Activated B cell treated with CpG ODN at 0.5 μM for 24 hours (primary cell): ENCODE measurements around the gene ATP6V1A. TPM values are rescaled to one million over a fixed set of nuclear protein-coding genes. Genes with fewer than 3 reads are reported as not detected.

Source experiments
- ATAC-seq: fragments of 200-7000 bp; cut with Tn5 transposase; one replicate; pipeline ENCODE4 v1.10.0; 2021; ENCODE audit warnings: low read depth, mild to moderate bottlenecking, moderate library complexity
- CTCF ChIA-PET: fragments of 350-600 bp; sonication (Branson Sonifier 250); formaldehyde crosslinking; loops from one replicate; lab custom pipeline; 2021; ENCODE audit warnings: antibody characterized with exemption; lab: Charles Lee
- POLR2A ChIA-PET: fragments of 350-600 bp; sonication (Branson Sonifier 250); formaldehyde crosslinking; loops from one replicate; lab custom pipeline; 2021; ENCODE audit warnings: antibody characterized with exemption; lab: Charles Lee
- DNase-seq: peaks from one replicate; pipeline ENCODE4 v3.0.0; 2022
- H3K27ac Mint-ChIP-seq: one replicate; pipeline ENCODE4 v1.8.0; 2020; ENCODE audit warnings: mixed read lengths
- H3K27me3 Mint-ChIP-seq: one replicate; pipeline ENCODE4 v1.8.0; 2021; ENCODE audit warnings: mixed read lengths
- H3K36me3 Mint-ChIP-seq: one replicate; pipeline ENCODE4 v1.8.0; 2021; ENCODE audit warnings: low read depth, mixed read lengths
- H3K4me1 Mint-ChIP-seq: one replicate; pipeline ENCODE4 v1.8.0; 2021; ENCODE audit warnings: mixed read lengths
- H3K4me3 Mint-ChIP-seq: one replicate; pipeline ENCODE4 v1.8.0; 2020; ENCODE audit warnings: mild to moderate bottlenecking, mixed read lengths
- H3K9me3 Mint-ChIP-seq: one replicate; pipeline ENCODE4 v1.8.0; 2020; ENCODE audit warnings: mixed read lengths
- intact Hi-C: fragments of 100-400 bp; cut with micrococcal nuclease; formaldehyde crosslinking; loops from one replicate; pipeline ENCODE4 v1.15.1; 2024
- total RNA-seq: library from RNA; stranded (reverse); gene quantifications from 2 replicates; pipeline ENCODE4 v1.2.3, GENCODE V29; 2022
- TF ChIP-seq, protein P1 (sequence below): fragments of 200-600 bp; IDR thresholded peaks from one replicate; pipeline ENCODE4 v1.8.0; 2022; ENCODE audit warnings: antibody characterized with exemption, mild to moderate bottlenecking

ATP6V1A gene
- total RNA-seq, 1 donor from 2014 or later: 49.3 TPM

DNA sequence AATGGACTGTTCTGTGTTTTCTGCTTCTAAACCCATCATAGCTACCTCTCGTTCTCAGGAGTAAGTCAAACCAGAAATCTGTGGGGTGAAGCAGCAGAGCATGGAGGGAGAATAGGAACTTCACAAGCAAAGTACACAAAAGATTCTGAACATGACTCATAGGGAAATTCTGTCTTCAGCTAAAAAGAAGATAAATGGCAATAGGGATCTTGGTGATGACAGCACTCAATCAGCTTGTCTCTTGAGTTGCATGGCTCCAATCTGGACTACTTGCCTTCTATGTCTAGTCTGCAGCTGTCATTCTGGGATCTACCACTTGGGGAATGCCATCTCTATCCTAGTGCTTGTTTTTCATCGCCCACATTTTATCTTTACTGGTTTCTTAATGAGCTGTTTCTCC is 78.3 kb downstream of the ATP6V1A start:
- no peaks in the 10 kb centered on the region for H3K36me3 Mint-ChIP-seq
- peaks cover 43% of the 10 kb centered on the region for H3K4me1 Mint-ChIP-seq
- intact Hi-C loops: loop anchor here (1.0 to 5.0 kb wide), 4 partner anchors 13 to 313 kb away; partner anchors contain the start of genes GRAMD1C and NAA50
- DNase-seq (no peak), ATAC-seq (peak; percentile 90)
- CTCF ChIA-PET: interaction anchor here (1.2 to 2.7 kb wide), 5 partner anchors 13 to 88 kb away, joined by 4 to 32 read pairs (median 6); partner anchors contain the start of genes ATP6V1A and GRAMD1C
- no peaks in the 10 kb centered on the region for H3K9me3 Mint-ChIP-seq
- H3K27ac Mint-ChIP-seq: peak overlapping the region; percentile 71
- TF ChIP-seq, protein P1, sequence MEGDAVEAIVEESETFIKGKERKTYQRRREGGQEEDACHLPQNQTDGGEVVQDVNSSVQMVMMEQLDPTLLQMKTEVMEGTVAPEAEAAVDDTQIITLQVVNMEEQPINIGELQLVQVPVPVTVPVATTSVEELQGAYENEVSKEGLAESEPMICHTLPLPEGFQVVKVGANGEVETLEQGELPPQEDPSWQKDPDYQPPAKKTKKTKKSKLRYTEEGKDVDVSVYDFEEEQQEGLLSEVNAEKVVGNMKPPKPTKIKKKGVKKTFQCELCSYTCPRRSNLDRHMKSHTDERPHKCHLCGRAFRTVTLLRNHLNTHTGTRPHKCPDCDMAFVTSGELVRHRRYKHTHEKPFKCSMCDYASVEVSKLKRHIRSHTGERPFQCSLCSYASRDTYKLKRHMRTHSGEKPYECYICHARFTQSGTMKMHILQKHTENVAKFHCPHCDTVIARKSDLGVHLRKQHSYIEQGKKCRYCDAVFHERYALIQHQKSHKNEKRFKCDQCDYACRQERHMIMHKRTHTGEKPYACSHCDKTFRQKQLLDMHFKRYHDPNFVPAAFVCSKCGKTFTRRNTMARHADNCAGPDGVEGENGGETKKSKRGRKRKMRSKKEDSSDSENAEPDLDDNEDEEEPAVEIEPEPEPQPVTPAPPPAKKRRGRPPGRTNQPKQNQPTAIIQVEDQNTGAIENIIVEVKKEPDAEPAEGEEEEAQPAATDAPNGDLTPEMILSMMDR: no peak
- peak overlapping the region; percentile 64 for H3K4me3 Mint-ChIP-seq
- POLR2A ChIA-PET: interaction anchor here (0.9 to 1.8 kb wide), 5 partner anchors 14 to 389 kb away, joined by 3 to 25 read pairs (median 3); partner anchors contain the start of genes ATP6V1A, GRAMD1C and NAA50
- H3K27me3 Mint-ChIP-seq: no peaks in the 10 kb centered on the region

DNA sequence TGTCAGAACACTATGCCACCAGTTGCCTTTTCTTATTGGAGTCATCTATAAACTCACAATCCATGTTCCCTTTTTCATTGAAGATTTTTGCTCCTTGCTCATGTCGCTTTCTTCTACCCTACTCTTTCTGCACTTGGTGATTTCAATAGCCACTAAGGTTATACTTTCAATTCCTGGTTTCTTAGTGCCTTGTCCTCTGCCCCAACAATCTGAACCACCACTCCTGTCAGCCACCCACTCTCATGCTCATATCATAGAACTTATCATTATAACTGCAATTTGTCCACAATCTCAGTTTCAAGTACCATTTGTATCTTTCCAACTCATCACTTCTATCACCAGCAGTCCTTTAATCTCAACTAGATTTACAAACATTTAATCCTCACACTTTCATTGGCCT is 81.8 kb downstream of the ATP6V1A start:
- Mint-ChIP-seq H3K36me3 (peaks cover 6% of the 10 kb centered on the region), H3K4me3 (no peak overlapping the region), H3K4me1 (peaks cover 76% of the 10 kb centered on the region), H3K9me3 (peaks cover 11% of the 10 kb centered on the region), H3K27ac (peak overlapping the region; percentile 62), H3K27me3 (no peaks in the 10 kb centered on the region)
- ChIA-PET CTCF (no interaction called here), POLR2A (interaction anchor here (0.6 kb wide), 1 partner anchor 1536 kb away, joined by 3 read pairs; no protein-coding TSS in a partner anchor)
- intact Hi-C loops: loop anchor here (5.0 kb wide), 1 partner anchor 316 kb away; no protein-coding TSS in a partner anchor
- DNase-seq: no peak
- no peak for ATAC-seq
- TF ChIP-seq, protein P1: no peak

DNA sequence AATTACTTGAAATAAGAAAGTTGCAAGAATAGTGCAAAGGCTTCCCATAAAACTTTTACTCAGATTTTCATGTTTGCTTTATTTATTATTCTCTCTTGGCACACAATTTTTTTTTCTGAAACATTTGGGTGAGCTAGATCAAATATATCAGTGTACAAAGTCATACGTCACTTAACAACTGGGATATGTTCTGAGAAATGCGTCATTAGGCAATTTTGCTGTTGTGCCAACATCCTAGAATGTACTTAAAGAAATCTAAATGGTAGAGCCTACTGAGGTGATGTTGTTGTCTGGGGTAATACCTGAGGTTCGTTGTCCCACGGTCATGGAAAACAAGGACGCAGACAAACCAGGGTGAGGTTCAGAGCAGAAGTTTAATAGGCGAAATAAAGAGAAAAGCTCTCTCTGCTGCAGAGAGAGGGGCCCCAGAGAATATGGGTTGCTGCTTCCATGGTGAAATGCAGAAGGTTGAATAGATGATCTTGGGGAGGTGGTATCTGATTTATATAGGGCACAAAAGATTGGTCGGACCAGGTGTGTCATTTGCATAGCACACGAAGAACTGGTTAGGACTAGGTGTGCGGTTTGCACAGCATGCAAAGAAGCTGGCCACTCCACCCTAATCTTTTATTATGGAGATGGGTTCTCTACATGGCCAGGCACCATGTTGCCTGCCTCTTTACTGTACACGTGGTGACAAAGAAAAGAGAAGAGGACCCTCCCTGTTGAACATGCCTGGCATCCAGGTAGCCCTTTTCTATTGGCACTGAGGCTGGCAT is 82.9 kb downstream of the ATP6V1A start:
- H3K4me3 Mint-ChIP-seq: peak overlapping the region; percentile 73
- ChIA-PET POLR2A (interaction anchor here (0.6 to 3.1 kb wide), 4 partner anchors 9 to 84 kb away, joined by 3 to 50 read pairs (median 7); partner anchors contain the start of genes ATP6V1A, GRAMD1C and NAA50), CTCF (interaction anchor here (1.2 kb wide), 1 partner anchor 9 kb away, joined by 5 read pairs; the partner anchor contains the start of gene GRAMD1C)
- ATAC-seq: peak; percentile 35
- intact Hi-C loops: loop anchor here (1.0 to 5.0 kb wide), 3 partner anchors 9 to 383 kb away; partner anchors contain the start of gene GRAMD1C
- H3K4me1 Mint-ChIP-seq: peaks cover 72% of the 10 kb centered on the region
- peaks cover 6% of the 10 kb centered on the region for H3K36me3 Mint-ChIP-seq
- TF ChIP-seq, protein P1: no peak
- H3K9me3 Mint-ChIP-seq: peaks cover 11% of the 10 kb centered on the region
- peak overlapping the region; percentile 89 for H3K27ac Mint-ChIP-seq
- DNase-seq: no peak
- no peaks in the 10 kb centered on the region for H3K27me3 Mint-ChIP-seq

DNA sequence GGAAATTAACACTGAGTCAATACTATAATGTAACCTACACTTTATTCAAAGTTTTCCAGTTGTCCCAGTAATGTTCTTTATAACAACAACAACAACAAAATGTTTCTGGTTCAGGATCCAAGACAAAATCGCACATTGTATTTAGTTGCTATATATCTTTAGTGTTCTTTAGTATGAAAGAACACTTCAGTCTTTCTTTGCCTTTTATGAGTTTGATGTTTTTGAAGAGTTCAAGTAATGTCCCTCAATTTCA is 84.2 kb downstream of the ATP6V1A start:
- Mint-ChIP-seq H3K9me3 (peaks cover 11% of the 10 kb centered on the region), H3K4me3 (peak overlapping the region; percentile 73), H3K27me3 (no peaks in the 10 kb centered on the region), H3K4me1 (peaks cover 64% of the 10 kb centered on the region), H3K27ac (peak overlapping the region; percentile 89), H3K36me3 (peaks cover 6% of the 10 kb centered on the region)
- TF ChIP-seq, protein P1: no peak
- CTCF ChIA-PET: no interaction called here
- intact Hi-C loops: loop anchor here (5.0 kb wide), 1 partner anchor 381 kb away; no protein-coding TSS in a partner anchor
- POLR2A ChIA-PET: interaction anchor here (3.1 kb wide), 1 partner anchor 85 kb away, joined by 50 read pairs; the partner anchor contains the start of genes ATP6V1A and NAA50
- ATAC-seq: no peak
- DNase-seq: no peak
